Activated T-helper 1 cell treated with anti-CD3 and anti-CD28 coated beads, Interleukin-12 subunit alpha, Interleukin-12 subunit beta, Interleukin-2, Interleukin-4 antibody, amounts not matched to agents 30 ng/mL and 10 ng/mL and 1 ng/mL, durations not matched to agents 14 hours and 24 hours and 36 hours (primary cell): Measurements from ENCODE around the gene CLCN4. TPM values are rescaled to one million over a fixed set of nuclear protein-coding genes. Genes with fewer than 3 reads are reported as not detected.

Experiments used
- DNase-seq: peaks from one replicate; pipeline ENCODE4 v3.0.0; 2021; ENCODE audit warnings: low spot score
- H3K27ac Mint-ChIP-seq: one replicate; pipeline ENCODE4 v1.8.0; 2021; ENCODE audit warnings: mild to moderate bottlenecking, mixed read lengths
- H3K27me3 Mint-ChIP-seq: one replicate; pipeline ENCODE4 v1.8.0; 2022; ENCODE audit warnings: mild to moderate bottlenecking, moderate library complexity, mixed read lengths; ENCODE audit not compliant: insufficient read depth
- H3K36me3 Mint-ChIP-seq: one replicate; pipeline ENCODE4 v1.8.0; 2021; ENCODE audit warnings: low read depth, mixed read lengths
- H3K4me1 Mint-ChIP-seq: one replicate; pipeline ENCODE4 v1.8.0; 2021; ENCODE audit warnings: low read depth, mixed read lengths
- H3K4me3 Mint-ChIP-seq: one replicate; pipeline ENCODE4 v1.8.0; 2021; ENCODE audit warnings: mild to moderate bottlenecking, moderate library complexity, mixed read lengths
- H3K9me3 Mint-ChIP-seq: one replicate; pipeline ENCODE4 v1.8.0; 2021; ENCODE audit warnings: mixed read lengths
- intact Hi-C: fragments of 100-400 bp; cut with micrococcal nuclease; formaldehyde crosslinking; loops from one replicate; pipeline ENCODE4 v1.15.1; 2024
- total RNA-seq: library from RNA; stranded (reverse); gene quantifications from 2 replicates; pipeline ENCODE4 v1.2.3, GENCODE V29; 2022

The CLCN4 gene
- total RNA-seq, 1 donor from 2014 or later, result not detected

DNA sequence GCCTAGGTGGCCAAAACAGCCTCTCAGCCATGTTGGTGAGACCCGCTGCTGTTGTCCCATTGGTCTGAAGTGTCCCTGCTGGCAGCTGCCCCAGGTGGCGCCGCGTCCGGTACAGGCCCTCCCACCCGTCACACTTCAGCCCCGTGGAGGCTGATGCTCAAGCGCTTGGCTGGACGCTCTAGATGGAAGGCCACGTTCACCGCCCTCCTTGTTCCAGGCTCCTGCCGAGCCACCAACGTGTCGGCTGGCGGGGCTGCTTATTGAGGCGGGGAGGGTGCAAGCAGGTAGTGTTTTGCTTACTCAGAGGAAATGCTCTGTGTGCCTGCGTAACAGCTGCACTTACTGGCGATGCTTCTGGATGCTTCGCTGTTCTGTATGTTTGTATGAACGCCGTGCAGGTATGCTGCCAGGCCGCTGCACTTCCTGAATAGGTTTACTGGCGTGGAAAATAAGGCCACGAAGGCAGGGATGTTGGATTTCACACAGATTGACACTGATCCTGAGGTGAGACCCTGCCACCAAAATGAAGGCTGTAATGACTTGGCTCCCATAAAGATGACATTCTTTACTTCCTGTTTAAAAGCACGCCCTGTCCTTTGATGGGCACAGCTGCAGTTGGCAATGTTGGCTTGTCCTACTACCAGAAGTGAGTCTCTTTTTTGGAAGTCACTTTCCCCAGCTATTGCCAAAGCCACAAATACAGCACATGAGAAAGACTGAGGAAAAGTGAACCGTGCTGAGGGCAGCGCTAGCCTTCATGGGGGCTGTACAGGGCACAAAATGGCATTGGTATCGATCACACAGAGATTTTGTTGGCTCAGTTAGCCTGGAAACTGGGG is 21.0 kb upstream of the CLCN4 start:
- Mint-ChIP-seq H3K27ac (no peak overlapping the region), H3K27me3 (no peaks in the 10 kb centered on the region), H3K4me3 (no peak overlapping the region), H3K4me1 (no peaks in the 10 kb centered on the region), H3K9me3 (no peaks in the 10 kb centered on the region), H3K36me3 (peaks cover 8% of the 10 kb centered on the region)
- intact Hi-C loops, result no loop called here
- no peak for DNase-seq

DNA sequence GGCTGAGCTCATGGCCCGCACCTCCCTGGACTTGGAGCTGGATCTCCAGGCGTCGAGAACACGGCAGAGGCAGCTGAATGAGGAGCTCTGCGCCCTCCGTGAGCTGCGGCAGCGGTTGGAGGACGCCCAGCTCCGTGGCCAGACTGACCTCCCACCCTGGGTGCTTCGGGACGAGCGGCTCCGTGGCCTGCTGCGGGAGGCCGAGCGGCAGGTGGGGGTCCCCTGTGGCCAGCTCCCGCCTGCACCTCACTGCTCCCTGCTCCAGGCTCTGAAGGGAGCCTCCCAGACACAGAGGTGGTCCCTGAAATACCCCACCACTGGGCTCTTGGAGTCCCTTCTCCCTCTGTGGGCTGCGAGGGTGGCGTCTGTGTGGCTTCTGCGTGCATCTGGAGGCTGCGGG is 18.0 kb upstream of the CLCN4 start:
- H3K27me3 Mint-ChIP-seq, result no peaks in the 10 kb centered on the region
- H3K36me3 Mint-ChIP-seq, result peaks cover 8% of the 10 kb centered on the region
- DNase-seq, result no peak
- H3K4me3 Mint-ChIP-seq, result no peak overlapping the region
- H3K4me1 Mint-ChIP-seq, result no peaks in the 10 kb centered on the region
- H3K9me3 Mint-ChIP-seq, result no peaks in the 10 kb centered on the region
- intact Hi-C loops, result no loop called here
- H3K27ac Mint-ChIP-seq, result no peak overlapping the region

DNA sequence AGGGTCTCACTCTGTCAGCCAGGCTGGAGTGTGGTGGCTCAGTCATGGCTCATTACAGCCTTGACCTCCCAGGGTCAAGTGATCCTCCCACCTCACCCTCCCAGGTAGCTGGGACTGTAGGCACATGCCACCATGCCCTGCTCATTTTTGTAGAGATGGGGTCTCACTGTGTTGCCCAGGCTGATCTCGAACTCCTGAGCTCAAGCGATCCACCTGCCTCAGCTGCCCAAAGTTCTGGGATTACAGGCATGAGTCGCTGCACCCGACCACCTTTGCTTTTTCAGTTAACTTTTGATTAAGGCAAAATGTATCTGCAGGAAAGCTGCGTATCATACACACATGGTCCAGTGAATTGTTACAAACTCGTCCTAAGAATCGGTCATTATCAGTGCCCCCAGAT is 16.5 kb upstream of the CLCN4 start:
- Mint-ChIP-seq H3K36me3 (peaks cover 8% of the 10 kb centered on the region), H3K4me1 (no peaks in the 10 kb centered on the region), H3K4me3 (no peak overlapping the region), H3K27me3 (no peaks in the 10 kb centered on the region), H3K27ac (no peak overlapping the region), H3K9me3 (no peaks in the 10 kb centered on the region)
- intact Hi-C loops, result no loop called here
- no peak for DNase-seq

DNA sequence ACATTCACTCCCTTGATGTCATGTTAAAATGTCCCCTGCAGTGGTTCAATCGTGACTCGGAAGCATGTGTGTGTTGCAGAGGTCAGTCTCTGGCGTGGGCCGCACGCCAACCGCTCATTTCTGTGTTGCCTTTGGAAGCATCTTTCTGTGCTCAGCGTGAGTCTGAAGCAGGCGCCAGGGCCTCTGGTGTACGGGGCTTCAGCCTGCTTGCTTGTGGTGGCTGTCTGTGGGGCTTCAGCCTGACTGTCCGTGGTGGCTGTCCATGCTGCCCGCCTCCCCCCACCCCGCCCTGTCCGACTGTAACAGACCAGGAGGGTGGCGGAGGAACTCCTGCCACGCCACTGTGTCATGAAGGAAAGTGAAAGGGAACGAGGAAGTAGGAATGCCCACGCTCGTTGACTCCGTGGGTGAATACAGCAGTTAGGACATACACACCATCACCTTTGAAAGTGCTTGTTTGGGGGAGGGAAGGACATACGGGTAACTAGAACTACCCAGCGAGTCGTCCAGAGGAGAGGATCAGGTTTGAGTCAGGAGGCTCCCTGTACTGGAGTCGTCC is 14.7 kb upstream of the CLCN4 start:
- Mint-ChIP-seq H3K27ac (no peak overlapping the region), H3K4me3 (no peak overlapping the region), H3K36me3 (peaks cover 13% of the 10 kb centered on the region), H3K27me3 (no peaks in the 10 kb centered on the region), H3K4me1 (no peaks in the 10 kb centered on the region), H3K9me3 (no peaks in the 10 kb centered on the region)
- intact Hi-C loops, result no loop called here
- DNase-seq, result no peak

DNA sequence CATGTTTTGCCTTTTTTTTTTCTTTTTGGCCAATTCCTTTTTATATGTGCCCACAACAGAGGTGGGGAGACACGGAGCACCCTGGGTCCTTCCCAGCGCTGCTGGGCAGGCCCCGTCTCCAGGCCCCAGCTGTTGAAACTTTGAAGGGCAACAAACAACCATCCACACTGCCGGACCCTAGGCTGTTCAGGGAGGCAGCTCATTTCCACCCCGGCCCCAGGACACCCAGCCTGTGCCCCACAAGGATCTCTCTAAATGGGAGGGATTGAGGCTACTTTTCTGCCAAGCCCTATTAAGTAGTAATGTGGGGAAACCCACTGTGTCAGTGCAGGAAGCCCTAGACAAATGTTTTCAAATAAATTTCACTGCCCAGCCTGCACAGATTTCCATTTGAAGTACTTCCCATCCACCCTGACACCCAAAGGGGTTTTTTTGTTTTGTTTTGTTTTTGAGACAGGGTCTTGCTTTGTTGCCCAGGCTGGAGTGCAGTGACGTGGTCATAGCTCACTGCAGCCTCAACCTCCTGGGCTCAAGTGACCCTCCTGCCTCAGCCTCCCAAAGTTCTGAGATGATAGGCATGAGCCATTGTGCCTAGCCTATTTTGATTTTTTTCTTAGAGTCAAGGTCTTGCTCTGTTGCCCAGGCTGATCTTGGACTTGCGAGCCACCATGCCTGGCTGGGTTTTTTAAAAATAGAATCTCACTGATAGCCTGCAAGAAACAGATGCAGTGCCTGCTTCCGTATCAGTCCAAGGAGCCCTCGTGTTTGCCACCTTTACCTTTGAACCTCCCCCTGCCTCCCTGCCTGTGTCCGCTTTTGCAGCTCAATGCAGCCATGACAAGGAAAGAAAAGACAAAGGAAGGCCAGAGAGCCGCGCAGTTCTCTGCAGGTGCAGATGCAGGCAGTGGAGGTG is 13.4 kb upstream of the CLCN4 start:
- Mint-ChIP-seq H3K27me3 (no peaks in the 10 kb centered on the region), H3K4me3 (no peak overlapping the region), H3K9me3 (no peaks in the 10 kb centered on the region), H3K4me1 (no peaks in the 10 kb centered on the region), H3K36me3 (peaks cover 8% of the 10 kb centered on the region), H3K27ac (no peak overlapping the region)
- intact Hi-C loops, result no loop called here
- DNase-seq, result no peak

DNA sequence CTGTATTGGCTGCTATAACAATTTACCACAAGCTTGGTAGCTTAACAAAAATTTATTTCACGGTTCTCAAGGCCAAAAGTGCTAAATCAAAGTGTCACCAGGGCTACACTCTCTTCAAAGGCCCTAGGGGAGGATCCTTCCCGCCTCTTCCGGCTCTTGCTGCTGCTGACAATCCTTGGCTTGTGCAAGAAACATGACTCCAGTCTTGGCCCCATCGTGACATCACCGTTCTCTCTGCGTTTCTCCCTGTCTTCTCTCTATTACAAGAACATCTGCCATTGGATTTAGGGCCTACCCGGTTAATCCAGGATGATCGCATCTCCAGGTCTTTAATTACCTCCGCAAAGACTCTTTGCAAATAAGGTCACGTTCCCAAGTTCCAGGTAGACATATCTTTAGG is 10.4 kb upstream of the CLCN4 start:
- H3K4me3 Mint-ChIP-seq, result no peak overlapping the region

DNA sequence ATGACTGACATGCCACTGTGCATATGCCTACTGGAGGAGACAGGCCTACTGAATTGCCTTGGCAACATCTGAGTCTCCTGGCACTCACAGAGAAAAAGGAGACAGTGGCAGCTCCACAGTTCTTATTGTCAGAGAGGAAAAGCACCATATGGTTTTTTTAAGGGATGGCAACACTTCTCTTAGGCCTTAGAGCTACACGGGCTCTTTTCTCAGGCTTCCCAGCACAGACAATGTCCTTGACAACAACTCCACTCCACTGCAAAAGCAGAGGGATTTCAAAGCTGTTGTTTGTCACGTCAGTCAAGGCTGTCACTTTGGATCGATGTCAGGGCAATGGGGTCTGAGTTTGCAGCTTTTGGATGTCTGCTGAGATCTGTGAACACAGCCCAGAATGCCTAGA is 4.7 kb upstream of the CLCN4 start:
- Mint-ChIP-seq H3K27ac (no peak overlapping the region), H3K36me3 (no peaks in the 10 kb centered on the region), H3K9me3 (no peaks in the 10 kb centered on the region), H3K4me3 (no peak overlapping the region), H3K4me1 (no peaks in the 10 kb centered on the region), H3K27me3 (peaks cover 14% of the 10 kb centered on the region)
- no peak for DNase-seq
- intact Hi-C loops, result no loop called here

More for the DNA sequence above, 10.4 kb upstream of the CLCN4 start:
- Mint-ChIP-seq H3K4me1 (no peaks in the 10 kb centered on the region), H3K27me3 (no peaks in the 10 kb centered on the region), H3K36me3 (peaks cover 5% of the 10 kb centered on the region), H3K27ac (no peak overlapping the region), H3K9me3 (no peaks in the 10 kb centered on the region)
- intact Hi-C loops, result no loop called here
- DNase-seq, result no peak

DNA sequence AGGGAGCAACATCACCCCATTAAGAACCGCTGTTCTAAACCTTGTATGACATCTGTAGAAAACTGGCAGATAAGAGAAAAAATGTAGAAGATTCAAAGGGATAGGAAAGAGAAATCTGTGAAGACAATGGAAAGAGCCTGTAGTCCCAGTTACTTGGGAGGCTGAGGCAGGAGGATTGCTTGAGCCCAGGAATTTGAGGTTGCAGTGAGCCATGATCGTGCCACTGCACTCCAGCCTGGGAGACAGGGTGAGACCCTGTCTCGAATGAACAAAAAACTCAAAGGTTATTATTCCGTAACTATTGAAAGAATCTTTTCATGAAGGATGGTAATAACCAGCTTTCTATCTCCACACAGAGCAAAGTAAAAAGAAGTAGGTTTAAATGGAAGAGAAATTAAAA is 1.6 kb upstream of the CLCN4 start:
- no peak overlapping the region for H3K27ac Mint-ChIP-seq
- intact Hi-C loops, result no loop called here
- no peak for DNase-seq
- H3K4me3 Mint-ChIP-seq, result no peak overlapping the region
- no peaks in the 10 kb centered on the region for H3K4me1 Mint-ChIP-seq
- no peaks in the 10 kb centered on the region for H3K9me3 Mint-ChIP-seq
- peaks cover 25% of the 10 kb centered on the region for H3K27me3 Mint-ChIP-seq
- no peaks in the 10 kb centered on the region for H3K36me3 Mint-ChIP-seq

DNA sequence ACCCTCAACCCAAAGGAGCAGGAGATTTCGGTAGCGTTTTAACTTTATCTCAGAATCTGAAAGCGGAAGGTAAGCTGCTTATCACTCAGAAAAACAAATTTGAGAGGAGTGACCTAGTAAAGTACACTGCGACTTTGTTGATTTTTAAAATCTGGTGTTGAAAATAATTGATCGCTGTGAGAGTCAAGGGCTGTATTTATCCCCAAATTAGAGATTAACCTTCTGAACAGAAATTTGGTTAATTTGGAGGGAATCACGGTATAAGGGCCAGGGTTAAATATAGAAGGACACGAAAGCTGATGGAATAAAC is 212 bp downstream of the CLCN4 start:
- Mint-ChIP-seq H3K27me3 (peaks cover 29% of the 10 kb centered on the region), H3K9me3 (no peaks in the 10 kb centered on the region)

DNA sequence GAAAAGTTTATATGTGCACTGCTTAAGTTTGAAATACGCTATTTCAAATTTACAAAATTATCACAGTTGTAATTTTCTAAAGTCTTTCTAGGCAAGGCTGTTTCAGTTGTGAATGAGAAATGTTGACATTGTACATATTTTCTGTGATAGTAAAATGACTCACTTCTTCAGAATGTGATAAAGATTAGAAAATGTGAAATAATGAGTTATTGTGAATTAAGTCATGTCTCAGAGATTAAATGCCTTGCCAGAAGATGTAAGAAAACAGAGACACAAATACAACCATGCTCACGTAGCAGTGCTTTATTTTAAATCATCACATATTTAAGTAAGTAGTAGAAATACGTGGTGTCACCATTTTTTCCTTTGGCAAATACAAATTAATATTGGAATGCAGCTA is 768 bp downstream of the CLCN4 start:
- Mint-ChIP-seq H3K36me3 (no peaks in the 10 kb centered on the region), H3K27ac (no peak overlapping the region), H3K4me3 (no peak overlapping the region), H3K9me3 (no peaks in the 10 kb centered on the region), H3K27me3 (peaks cover 33% of the 10 kb centered on the region), H3K4me1 (no peaks in the 10 kb centered on the region)
- intact Hi-C loops, result no loop called here
- no peak for DNase-seq

More for the DNA sequence above, 212 bp downstream of the CLCN4 start:
- H3K4me3 Mint-ChIP-seq, result no peak overlapping the region
- H3K4me1 Mint-ChIP-seq, result no peaks in the 10 kb centered on the region
- intact Hi-C loops, result no loop called here
- DNase-seq, result no peak
- no peak overlapping the region for H3K27ac Mint-ChIP-seq
- no peaks in the 10 kb centered on the region for H3K36me3 Mint-ChIP-seq

DNA sequence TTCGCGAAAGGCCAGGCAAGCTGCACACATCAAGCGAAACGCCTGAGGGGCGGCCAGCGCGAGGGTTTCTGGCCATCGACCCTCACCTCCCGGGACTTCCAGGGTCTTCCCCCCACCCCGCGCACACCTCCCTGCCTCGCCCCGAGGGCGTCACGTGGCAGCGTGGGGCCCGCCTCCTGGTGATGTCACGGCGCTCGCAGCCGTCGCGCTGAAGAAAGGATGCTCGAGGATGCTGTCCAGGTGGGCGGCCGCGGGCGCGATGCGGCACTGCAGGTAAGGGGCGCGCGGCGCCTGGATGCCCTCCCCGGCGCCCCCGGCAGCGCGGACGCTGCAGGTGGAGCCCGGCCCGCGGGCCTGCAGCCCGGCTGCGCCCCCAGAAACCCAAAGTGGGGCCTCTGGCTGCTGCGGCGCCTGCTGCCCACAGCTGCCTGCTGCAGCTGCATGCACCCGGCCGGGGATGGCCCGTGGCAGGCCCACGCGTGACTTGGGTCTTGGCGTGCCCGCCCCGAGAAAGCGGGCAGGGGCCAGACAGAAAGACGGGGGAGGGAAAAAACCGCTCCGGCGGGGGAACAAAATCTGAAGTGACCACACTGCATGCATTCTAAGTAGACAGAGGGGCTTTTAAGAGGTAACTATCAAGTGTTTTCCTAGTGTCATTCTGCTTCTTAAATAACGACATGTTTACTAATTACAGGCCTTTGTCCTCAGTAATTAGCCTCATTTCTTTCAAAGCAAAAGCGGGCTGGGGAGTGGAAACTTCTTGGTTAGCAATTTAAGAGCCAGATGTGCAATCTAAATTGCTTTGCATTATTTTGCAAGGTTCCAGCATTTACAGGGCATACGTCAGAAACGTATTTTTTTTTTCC is 1.7 kb downstream of the CLCN4 start:
- intact Hi-C loops, result no loop called here
- H3K36me3 Mint-ChIP-seq, result no peaks in the 10 kb centered on the region
- H3K27ac Mint-ChIP-seq, result no peak overlapping the region
- DNase-seq, result no peak
- no peaks in the 10 kb centered on the region for H3K4me1 Mint-ChIP-seq
- H3K27me3 Mint-ChIP-seq, result peaks cover 29% of the 10 kb centered on the region
- H3K4me3 Mint-ChIP-seq, result no peak overlapping the region
- no peaks in the 10 kb centered on the region for H3K9me3 Mint-ChIP-seq

DNA sequence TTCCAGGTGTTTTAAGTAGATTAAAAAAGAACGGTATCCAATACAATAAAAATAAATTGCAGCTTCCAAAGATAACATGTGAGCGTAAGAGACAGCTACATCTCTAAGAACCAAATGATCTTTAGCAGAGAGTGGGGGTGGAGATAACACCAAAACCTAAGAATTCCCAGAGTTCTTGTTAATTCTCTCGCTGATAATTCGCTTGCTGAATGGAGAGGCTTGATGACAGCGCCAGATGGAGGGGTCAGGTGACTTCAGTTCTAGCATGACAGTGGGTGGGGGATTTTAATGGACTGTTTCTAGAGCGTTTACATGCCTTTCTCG is 2.3 kb downstream of the CLCN4 start:
- Mint-ChIP-seq H3K9me3 (no peaks in the 10 kb centered on the region), H3K4me1 (no peaks in the 10 kb centered on the region), H3K4me3 (no peak overlapping the region), H3K27ac (no peak overlapping the region), H3K27me3 (peaks cover 29% of the 10 kb centered on the region), H3K36me3 (no peaks in the 10 kb centered on the region)
- DNase-seq, result no peak
- intact Hi-C loops, result no loop called here
